ENCODE results near the gene FSTL4. TPM values are rescaled to one million over a fixed set of nuclear protein-coding genes. Genes with fewer than 3 reads are reported as not detected.

FSTL4 gene
- total and polyA plus RNA-seq, 2 donors (not counting 1 experiment from before 2014, with no cell fraction given), result 0.31 to 6.7 TPM

GRCh38 chr5:133267601-133268000, 344.7 kb downstream of the FSTL4 start:
- no peak overlapping the region for H3K9ac ChIP-seq (ENCODE audit: low read length)
- intact Hi-C loops (cut with micrococcal nuclease), result no loop called here
- H3K4me1 Mint-ChIP-seq, result no peaks in the 10 kb centered on the region
- no peaks in the 10 kb centered on the region for H3K36me3 ChIP-seq (replicated peaks in 1 of 2; ENCODE audit: control extremely low read depth in 1 of 2, control insufficient read depth in 1 of 2, extremely low read depth in 1 of 2, insufficient read depth in 2 of 2, low read length in 1 of 2)
- peaks cover 0 to 5% (median 0%) of the 10 kb centered on the region in 4 experiments for H3K27me3 ChIP-seq (replicated peaks in 1 of 4; ENCODE audit: control extremely low read depth in 1 of 4, control insufficient read depth in 3 of 4, insufficient read depth in 4 of 4, low read length in 3 of 4)
- ChIA-PET POLR2A (no interaction called here), CTCF (no interaction called here)
- no peak overlapping the region for H3K4me3 Mint-ChIP-seq
- DNase-seq (no peak), ATAC-seq (ENCODE audit: low read depth) (no peak)
- no peaks in the 10 kb centered on the region for H3K79me2 ChIP-seq (ENCODE audit: control insufficient read depth, insufficient read depth, low read length)
- H4K20me1 ChIP-seq (ENCODE audit: control insufficient read depth, insufficient read depth, low read length, poor library complexity, severe bottlenecking), result no peaks in the 10 kb centered on the region
- H3K27ac Mint-ChIP-seq, result no peak overlapping the region
- H3K9me3 ChIP-seq (ENCODE audit: control extremely low read depth in 1 of 3, control insufficient read depth in 2 of 3, insufficient read depth in 1 of 3, low read length in 2 of 3), result no peaks in the 10 kb centered on the region
- H3K27ac ChIP-seq (ENCODE audit: low read length in 2 of 2), result no peak overlapping the region
- 80% methylated on average over 1 of the region's 1 CpG for WGBS (ENCODE audit: insufficient coverage)
- H3K4me3 ChIP-seq (ENCODE audit: control extremely low read depth in 1 of 5, extremely low read depth in 1 of 5, insufficient read depth in 1 of 5, low read depth in 2 of 5, low read length in 4 of 5), result no peak overlapping the region
- no peaks in the 10 kb centered on the region for H3K9me3 Mint-ChIP-seq (ENCODE audit: insufficient read depth)
- no peaks in the 10 kb centered on the region for H3K4me1 ChIP-seq (ENCODE audit: control insufficient read depth in 2 of 2, insufficient read depth in 2 of 2, low read length in 2 of 2)
- H3K27me3 Mint-ChIP-seq, result peaks cover 20% of the 10 kb centered on the region
- TF ChIP-seq EZH2 (IDR thresholded peaks at IDR 0.05; ENCODE audit: borderline replicate concordance, insufficient read depth, low read depth, low read length, poor library complexity, severe bottlenecking), result no peak
- no peak for TF ChIP-seq CTCF (IDR thresholded peaks at IDR 0.05)
- no peak overlapping the region for H2AFZ ChIP-seq (ENCODE audit: insufficient read depth, low read depth, low read length, poor library complexity, severe bottlenecking)
- H3K4me2 ChIP-seq (replicated peaks; ENCODE audit: low read depth, low read length, poor library complexity, severe bottlenecking), result no peak overlapping the region

DNA sequence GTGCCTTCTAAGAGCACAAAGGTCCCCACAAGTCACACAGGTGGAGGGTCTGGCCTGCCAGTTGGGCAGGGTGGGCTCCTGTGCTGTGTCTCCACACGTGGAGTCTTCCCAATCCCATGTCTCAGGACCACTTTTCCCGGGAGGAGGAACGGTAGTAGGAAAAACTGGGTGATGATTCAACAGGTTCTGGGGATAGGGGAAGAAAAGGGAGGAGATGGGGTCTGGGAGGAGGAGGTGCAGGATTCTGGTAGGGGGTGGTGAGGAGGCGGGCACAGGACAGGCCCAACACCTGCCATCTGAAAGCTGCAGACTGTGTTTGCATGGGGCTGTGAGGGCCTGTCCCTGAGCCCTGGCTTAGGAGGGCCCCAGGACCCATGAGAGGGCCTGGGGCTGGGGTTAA, 345.4 kb downstream of the FSTL4 start:
- intact Hi-C loops (cut with micrococcal nuclease), result no loop called here
- Mint-ChIP-seq H3K9me3 (ENCODE audit: insufficient read depth) (no peaks in the 10 kb centered on the region), H3K4me1 (no peaks in the 10 kb centered on the region), H3K27ac (no peak overlapping the region), H3K27me3 (peaks cover 25% of the 10 kb centered on the region), H3K4me3 (no peak overlapping the region)
- no peak overlapping the region for H3K4me2 ChIP-seq (replicated peaks; ENCODE audit: low read depth, low read length, poor library complexity, severe bottlenecking)
- no peak overlapping the region for H2AFZ ChIP-seq (ENCODE audit: insufficient read depth, low read depth, low read length, poor library complexity, severe bottlenecking)
- H3K4me1 ChIP-seq (ENCODE audit: control insufficient read depth in 2 of 2, insufficient read depth in 2 of 2, low read length in 2 of 2), result no peaks in the 10 kb centered on the region
- WGBS (ENCODE audit: insufficient coverage), result 80% methylated on average over 4 of the region's 4 CpGs
- H4K20me1 ChIP-seq (ENCODE audit: control insufficient read depth, insufficient read depth, low read length, poor library complexity, severe bottlenecking), result no peaks in the 10 kb centered on the region
- TF ChIP-seq EZH2 (IDR thresholded peaks at IDR 0.05; ENCODE audit: borderline replicate concordance, insufficient read depth, low read depth, low read length, poor library complexity, severe bottlenecking) (no peak), CTCF (IDR thresholded peaks at IDR 0.05) (no peak)
- no peak overlapping the region for H3K27ac ChIP-seq (ENCODE audit: low read length in 2 of 2)
- ChIA-PET POLR2A (no interaction called here), CTCF (no interaction called here)
- no peak overlapping the region for H3K9ac ChIP-seq (ENCODE audit: low read length)
- H3K9me3 ChIP-seq (ENCODE audit: control extremely low read depth in 1 of 3, control insufficient read depth in 2 of 3, insufficient read depth in 1 of 3, low read length in 2 of 3), result no peaks in the 10 kb centered on the region
- peaks cover 0 to 5% (median 0%) of the 10 kb centered on the region in 4 experiments for H3K27me3 ChIP-seq (replicated peaks in 1 of 4; ENCODE audit: control extremely low read depth in 1 of 4, control insufficient read depth in 3 of 4, insufficient read depth in 4 of 4, low read length in 3 of 4)
- H3K79me2 ChIP-seq (ENCODE audit: control insufficient read depth, insufficient read depth, low read length), result no peaks in the 10 kb centered on the region
- DNase-seq (no peak), ATAC-seq (ENCODE audit: low read depth) (no peak)
- H3K36me3 ChIP-seq (replicated peaks in 1 of 2; ENCODE audit: control extremely low read depth in 1 of 2, control insufficient read depth in 1 of 2, extremely low read depth in 1 of 2, insufficient read depth in 2 of 2, low read length in 1 of 2), result no peaks in the 10 kb centered on the region
- no peak overlapping the region for H3K4me3 ChIP-seq (ENCODE audit: control extremely low read depth in 1 of 5, extremely low read depth in 1 of 5, insufficient read depth in 1 of 5, low read depth in 2 of 5, low read length in 4 of 5)

Measured in B cell (primary cell).